MCF 10A (cell line): ENCODE results near the gene ZNF230. TPM values are rescaled to one million over a fixed set of nuclear protein-coding genes. Genes with fewer than 3 reads are reported as not detected.

Source experiments
- BruUV-seq: library from RNA; stranded (reverse); fragments of 400-500 nt; replicated peaks from 2 replicates; lab custom pipeline; 2021; lab: Mats Ljungman, UMichigan
- CTCF ChIA-PET: fragments of 300-600 bp; sonication (Branson Sonifier 250); formaldehyde crosslinking; extraction: SDS; loops from one replicate; lab custom pipeline; 2021; ENCODE audit warnings: antibody characterized with exemption, inconsistent platforms; lab: Yijun Ruan, JAX
- POLR2A ChIA-PET: fragments of 300-600, 350-650 bp; sonication (Branson Sonifier 250); formaldehyde crosslinking; extraction: SDS; loops from one replicate; lab custom pipeline; 2020; ENCODE audit warnings: antibody characterized with exemption, inconsistent platforms; lab: Yijun Ruan, JAX
- DNase-seq: peaks from one replicate; pipeline ENCODE4 v3.0.0-alpha.2; 2018; ENCODE audit not compliant: unreplicated experiment
- H3K27ac Mint-ChIP-seq: one replicate; pipeline ENCODE4 v1.8.0; 2022; ENCODE audit warnings: mild to moderate bottlenecking, low read depth, mixed read lengths; ENCODE audit not compliant: unreplicated experiment
- H3K27me3 Mint-ChIP-seq: one replicate; pipeline ENCODE4 v1.8.0; 2022; ENCODE audit warnings: mixed read lengths; ENCODE audit not compliant: insufficient read depth, unreplicated experiment
- H3K36me3 Mint-ChIP-seq: one replicate; pipeline ENCODE4 v1.8.0; 2022; ENCODE audit warnings: mild to moderate bottlenecking, moderate library complexity, mixed read lengths; ENCODE audit not compliant: insufficient read depth, unreplicated experiment
- H3K4me1 Mint-ChIP-seq: one replicate; pipeline ENCODE4 v1.8.0; 2022; ENCODE audit warnings: mixed read lengths; ENCODE audit not compliant: insufficient read depth, unreplicated experiment
- H3K4me3 Mint-ChIP-seq: one replicate; pipeline ENCODE4 v1.8.0; 2022; ENCODE audit warnings: mild to moderate bottlenecking, moderate library complexity, mixed read lengths; ENCODE audit not compliant: unreplicated experiment
- H3K9me3 Mint-ChIP-seq: one replicate; pipeline ENCODE4 v1.8.0; 2022; ENCODE audit warnings: mixed read lengths; ENCODE audit not compliant: unreplicated experiment
- intact Hi-C: fragments of 100-400 bp; cut with micrococcal nuclease; formaldehyde crosslinking; loops from 2 replicates; pipeline ENCODE4 v1.14.1; 2022
- total RNA-seq: library from RNA; stranded (reverse); gene quantifications from 2 replicates; pipeline ENCODE4 v1.2.3, GENCODE V29; 2022
- TF ChIP-seq, protein P1 (sequence below): fragments of 200-600 bp; IDR thresholded peaks from one replicate; pipeline ENCODE4 v1.8.0; 2022; ENCODE audit warnings: antibody characterized with exemption, mild to moderate bottlenecking; ENCODE audit not compliant: unreplicated experiment

The ZNF230 gene
- total RNA-seq, 1 experiment from 2014 or later, result 2.9 TPM

DNA sequence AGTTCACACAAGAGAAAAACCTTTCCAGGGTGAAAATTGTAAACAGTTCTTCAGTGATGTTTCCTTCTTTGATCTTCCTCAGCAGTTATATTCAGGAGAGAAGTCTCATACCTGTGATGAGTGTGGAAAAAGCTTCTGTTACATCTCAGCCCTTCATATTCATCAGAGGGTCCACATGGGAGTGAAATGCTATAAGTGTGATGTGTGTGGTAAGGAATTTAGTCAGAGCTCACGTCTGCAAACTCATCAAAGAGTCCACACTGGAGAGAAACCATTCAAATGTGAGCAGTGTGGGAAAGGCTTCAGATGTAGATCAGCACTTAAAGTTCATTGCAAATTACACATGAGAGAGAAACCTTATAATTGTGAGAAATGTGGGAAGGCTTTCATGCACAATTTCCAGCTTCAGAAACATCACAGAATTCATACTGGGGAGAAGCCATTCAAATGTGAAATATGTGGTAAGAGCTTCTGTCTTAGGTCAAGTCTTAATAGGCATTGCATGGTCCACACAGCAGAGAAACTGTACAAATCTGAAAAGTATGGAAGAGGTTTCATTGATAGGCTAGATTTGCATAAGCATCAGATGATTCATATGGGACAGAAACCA lies 29.3 kb downstream of the ZNF230 start:
- H3K36me3 Mint-ChIP-seq, result peaks cover 45% of the 10 kb centered on the region
- no peak overlapping the region for H3K27ac Mint-ChIP-seq
- H3K4me3 Mint-ChIP-seq, result no peak overlapping the region
- DNase-seq, result no peak
- BruUV-seq, result no TSS peak
- TF ChIP-seq, protein P1, sequence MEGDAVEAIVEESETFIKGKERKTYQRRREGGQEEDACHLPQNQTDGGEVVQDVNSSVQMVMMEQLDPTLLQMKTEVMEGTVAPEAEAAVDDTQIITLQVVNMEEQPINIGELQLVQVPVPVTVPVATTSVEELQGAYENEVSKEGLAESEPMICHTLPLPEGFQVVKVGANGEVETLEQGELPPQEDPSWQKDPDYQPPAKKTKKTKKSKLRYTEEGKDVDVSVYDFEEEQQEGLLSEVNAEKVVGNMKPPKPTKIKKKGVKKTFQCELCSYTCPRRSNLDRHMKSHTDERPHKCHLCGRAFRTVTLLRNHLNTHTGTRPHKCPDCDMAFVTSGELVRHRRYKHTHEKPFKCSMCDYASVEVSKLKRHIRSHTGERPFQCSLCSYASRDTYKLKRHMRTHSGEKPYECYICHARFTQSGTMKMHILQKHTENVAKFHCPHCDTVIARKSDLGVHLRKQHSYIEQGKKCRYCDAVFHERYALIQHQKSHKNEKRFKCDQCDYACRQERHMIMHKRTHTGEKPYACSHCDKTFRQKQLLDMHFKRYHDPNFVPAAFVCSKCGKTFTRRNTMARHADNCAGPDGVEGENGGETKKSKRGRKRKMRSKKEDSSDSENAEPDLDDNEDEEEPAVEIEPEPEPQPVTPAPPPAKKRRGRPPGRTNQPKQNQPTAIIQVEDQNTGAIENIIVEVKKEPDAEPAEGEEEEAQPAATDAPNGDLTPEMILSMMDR, result no peak
- peaks cover 40% of the 10 kb centered on the region for H3K9me3 Mint-ChIP-seq
- no peaks in the 10 kb centered on the region for H3K27me3 Mint-ChIP-seq
- POLR2A ChIA-PET, result no interaction called here
- H3K4me1 Mint-ChIP-seq, result no peaks in the 10 kb centered on the region
- CTCF ChIA-PET, result interaction anchor here (0.5 kb wide), 1 partner anchor 160 kb away, joined by 3 read pairs; no protein-coding TSS in a partner anchor
- intact Hi-C loops, result no loop called here

DNA sequence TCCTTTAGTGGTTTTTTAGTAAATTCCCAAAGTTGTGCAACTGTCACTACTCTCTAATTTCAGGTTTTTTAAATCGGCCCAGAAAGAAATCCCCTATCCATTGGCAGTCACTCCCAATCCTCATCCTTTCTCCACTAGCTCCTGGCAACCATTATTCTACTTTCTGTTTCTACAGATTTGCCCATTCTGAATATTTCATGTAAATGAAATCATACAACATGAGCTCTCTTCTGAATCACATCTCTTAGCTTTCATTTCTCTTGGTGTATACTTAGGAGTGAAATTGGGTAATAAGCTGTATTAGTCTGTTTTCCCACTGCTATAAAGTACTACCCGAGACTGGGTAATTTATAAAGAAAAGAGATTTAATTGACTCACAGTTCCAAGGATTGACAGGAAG lies 39.4 kb downstream of the ZNF230 start:
- no peaks in the 10 kb centered on the region for H3K4me1 Mint-ChIP-seq
- CTCF ChIA-PET, result no interaction called here
- no peak overlapping the region for H3K27ac Mint-ChIP-seq
- TF ChIP-seq, protein P1, result no peak
- no peak for DNase-seq
- no peaks in the 10 kb centered on the region for H3K27me3 Mint-ChIP-seq
- H3K9me3 Mint-ChIP-seq, result peaks cover 27% of the 10 kb centered on the region
- POLR2A ChIA-PET, result no interaction called here
- no peaks in the 10 kb centered on the region for H3K36me3 Mint-ChIP-seq
- intact Hi-C loops, result no loop called here
- H3K4me3 Mint-ChIP-seq, result no peak overlapping the region
- BruUV-seq, result no TSS peak

DNA sequence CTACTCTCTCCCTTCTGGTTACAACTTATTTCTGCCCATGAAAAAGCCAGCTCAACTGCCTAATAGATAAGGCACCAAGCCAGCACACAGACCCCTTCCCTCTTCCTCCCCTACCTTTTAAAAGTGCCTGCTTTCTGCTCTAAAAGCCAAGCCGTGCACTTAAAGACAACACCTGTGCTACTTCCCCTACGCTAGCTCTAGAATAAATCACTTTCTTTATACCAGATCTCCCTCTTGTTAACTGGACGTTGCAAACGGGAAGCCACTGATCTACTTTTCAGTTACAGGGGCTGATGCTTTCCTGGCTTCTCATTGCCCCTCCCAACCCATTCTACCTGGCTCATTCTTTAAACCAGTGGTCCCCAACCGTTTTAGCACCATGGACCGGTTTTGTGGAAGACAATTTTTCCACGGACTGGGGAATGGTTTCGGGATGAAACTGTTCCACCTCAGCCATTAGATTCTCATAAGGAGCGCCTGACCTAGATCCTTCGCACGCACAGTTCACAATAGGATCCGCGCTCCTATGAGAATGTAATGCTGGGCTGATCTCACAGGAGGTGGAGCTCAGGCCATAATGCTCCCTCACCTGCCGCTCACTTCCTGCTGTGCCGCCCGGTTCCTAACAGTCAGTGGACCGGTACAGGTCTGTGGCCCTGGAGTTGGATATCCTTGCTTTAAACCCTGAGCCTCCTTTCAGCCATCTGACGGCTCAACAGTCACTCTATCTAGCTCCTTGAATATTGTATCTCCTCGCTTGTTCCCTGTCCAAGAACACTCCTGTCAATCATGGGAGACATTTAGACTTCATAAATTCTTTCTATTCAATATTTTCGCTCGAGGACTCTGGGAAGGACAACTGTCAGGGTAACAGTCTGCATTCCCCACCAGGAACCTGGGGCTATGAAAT lies 48.2 kb downstream of the ZNF230 start:
- TF ChIP-seq, protein P1, result no peak
- peak overlapping the region; percentile 76 for H3K27ac Mint-ChIP-seq
- no peak for DNase-seq
- H3K36me3 Mint-ChIP-seq, result peaks cover 5% of the 10 kb centered on the region
- peak overlapping the region; percentile 83 for H3K4me3 Mint-ChIP-seq
- BruUV-seq, result no TSS peak
- H3K9me3 Mint-ChIP-seq, result peaks cover 36% of the 10 kb centered on the region
- ChIA-PET CTCF (interaction anchor here (0.6 kb wide), 3 partner anchors 348 to 1586 kb away, joined by 3 to 7 read pairs (median 4); no protein-coding TSS in a partner anchor), POLR2A (interaction anchor here (0.5 to 1.7 kb wide), 9 partner anchors 10 to 459 kb away, joined by 3 to 5 read pairs (median 3); partner anchors contain the start of genes ZNF230 and ZNF45)
- H3K4me1 Mint-ChIP-seq, result no peaks in the 10 kb centered on the region
- no peaks in the 10 kb centered on the region for H3K27me3 Mint-ChIP-seq
- intact Hi-C loops, result no loop called here
